ENCODE data around the gene GPR155. TPM values are rescaled to one million over a fixed set of nuclear protein-coding genes. Genes with fewer than 3 reads are reported as not detected.
"Not testable (repeated sequence)": the region's sequence is repeated elsewhere in the genome, so short reads cannot be mapped to it uniquely, and the experiment has no call there.

GPR155 gene
- total RNA-seq, 4 donors from 2014 or later: 1.2 to 7.3 (median 3.5) TPM

DNA sequence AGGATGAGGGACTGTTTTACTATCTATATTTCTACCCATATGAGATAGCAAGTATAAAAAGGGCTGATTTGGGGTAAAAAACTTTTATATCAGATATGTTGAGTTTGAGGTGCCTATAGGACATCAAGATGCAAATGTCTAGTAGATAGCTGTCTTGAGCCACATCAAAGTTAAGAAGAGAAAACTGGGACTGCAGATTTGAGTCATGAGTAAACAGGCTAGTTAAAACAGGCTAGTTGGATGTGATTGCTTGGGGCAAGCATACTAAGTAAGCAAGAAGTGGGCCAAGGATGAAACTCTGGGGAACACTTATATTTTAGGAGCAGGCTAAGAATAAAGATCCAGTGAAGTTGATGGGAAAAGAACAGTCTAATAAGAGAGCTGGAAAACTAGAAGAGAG, 94.1 kb downstream of the GPR155 start:
- in situ Hi-C loops (cut with MboI; ENCODE audit: low pct_ligation_motif_present in 1 of 4, low pct_unique_long_range_greater_than_20kb in 1 of 4, low sequenced_read_pairs in 3 of 4): no loop called here

DNA sequence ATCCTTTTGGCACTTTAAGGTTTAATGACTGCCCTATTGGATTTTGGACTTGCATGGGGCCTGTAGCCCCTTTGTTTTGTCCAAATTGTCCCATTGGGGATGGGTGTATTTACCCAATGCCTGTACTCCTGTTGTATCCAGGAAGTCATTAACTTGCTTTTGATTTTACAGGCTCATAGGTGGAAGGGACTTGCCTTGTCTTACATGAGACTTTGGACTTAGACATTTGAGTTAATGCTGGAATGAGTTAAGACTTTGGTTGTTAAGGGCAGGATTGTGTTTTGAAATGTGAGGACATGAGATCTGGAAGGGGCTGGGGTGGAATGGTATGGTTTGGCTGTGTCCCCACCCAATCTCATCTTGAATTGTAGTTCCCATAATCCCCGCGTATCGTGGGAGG, 96.5 kb downstream of the GPR155 start:
- H3K9me3 ChIP-seq; H3K27me3 ChIP-seq; DNase-seq; in situ Hi-C loops (cut with MboI; ENCODE audit: low pct_ligation_motif_present in 1 of 4, low pct_unique_long_range_greater_than_20kb in 1 of 4, low sequenced_read_pairs in 3 of 4); intact Hi-C loops (cut with DNase I; ENCODE audit: low total_unique reads); H3K4me3 ChIP-seq: not testable (repeated sequence)
- Histone ChIP-seq H3K27ac (peak overlapping the region in 1 of 4 donors; percentile 10), H3K4me1 (peaks cover 15 to 53% (median 27%) of the 10 kb centered on the region in 4 donors), H3K36me3 (peaks cover 0 to 27% (median 4%) of the 10 kb centered on the region in 4 donors)
- WGBS, 2 donors (ENCODE audit: low coverage in 1 of 2): 96 to 100% methylated on average over 3 of the region's 3 CpGs

More for the DNA sequence above, 94.1 kb downstream of the GPR155 start:
- intact Hi-C loops (cut with DNase I; ENCODE audit: low total_unique reads): no loop called here
- no peaks in the 10 kb centered on the region for H3K27me3 ChIP-seq
- no peak for DNase-seq
- TF ChIP-seq EP300 (IDR thresholded peaks at IDR 0.05; ENCODE audit: low read depth) (no peak), POLR2A (IDR thresholded peaks at IDR 0.05) (no peak), POLR2AphosphoS5 (IDR thresholded peaks at IDR 0.05) (no peak), CTCF (IDR thresholded peaks at IDR 0.05) (no peak)
- peaks cover 20 to 65% (median 32%) of the 10 kb centered on the region in 4 donors for H3K4me1 ChIP-seq
- no peak overlapping the region for H3K27ac ChIP-seq
- no peaks in the 10 kb centered on the region for H3K9me3 ChIP-seq
- no peak overlapping the region for H3K4me3 ChIP-seq
- peaks cover 0 to 3% (median 0%) of the 10 kb centered on the region in 4 donors for H3K36me3 ChIP-seq

- WGBS, 2 donors (ENCODE audit: low coverage in 1 of 2): 94 to 100% methylated on average over 2 to 6 of the region's 6 CpGs
- no peaks in the 10 kb centered on the region for H3K27me3 ChIP-seq
- H3K4me3 ChIP-seq: no peak overlapping the region
- no peak for DNase-seq
- intact Hi-C loops (cut with DNase I; ENCODE audit: low total_unique reads) (no loop called here), in situ Hi-C loops (cut with MboI; ENCODE audit: low pct_ligation_motif_present in 1 of 4, low pct_unique_long_range_greater_than_20kb in 1 of 4, low sequenced_read_pairs in 3 of 4) (no loop called here)
- H3K9me3 ChIP-seq: no peaks in the 10 kb centered on the region
- TF ChIP-seq CTCF (IDR thresholded peaks at IDR 0.05): no peak
- TF ChIP-seq EP300 (IDR thresholded peaks at IDR 0.05; ENCODE audit: low read depth): no peak
- TF ChIP-seq POLR2A (IDR thresholded peaks at IDR 0.05): no peak
- no peak for TF ChIP-seq POLR2AphosphoS5 (IDR thresholded peaks at IDR 0.05)
- H3K4me1 ChIP-seq: peaks cover 11 to 50% (median 25%) of the 10 kb centered on the region in 4 donors
- peaks cover 0 to 33% (median 7%) of the 10 kb centered on the region in 4 donors for H3K36me3 ChIP-seq
- peak overlapping the region in 1 of 4 donors; percentile 2 for H3K27ac ChIP-seq
Observed at GRCh38 chr2:174389542-174389941, 97.3 kb downstream of the GPR155 start.

- intact Hi-C loops (cut with DNase I; ENCODE audit: low total_unique reads); in situ Hi-C loops (cut with MboI; ENCODE audit: low pct_ligation_motif_present in 1 of 4, low pct_unique_long_range_greater_than_20kb in 1 of 4, low sequenced_read_pairs in 3 of 4); H3K27me3 ChIP-seq; H3K9me3 ChIP-seq; H3K4me3 ChIP-seq; H3K27ac ChIP-seq; DNase-seq: not testable (repeated sequence)
- peaks cover 0 to 34% (median 7%) of the 10 kb centered on the region in 4 donors for H3K36me3 ChIP-seq
- WGBS, 2 donors (ENCODE audit: low coverage in 1 of 2): 86 to 100% methylated on average over 1 to 3 of the region's 3 CpGs
- H3K4me1 ChIP-seq: peaks cover 6 to 42% (median 16%) of the 10 kb centered on the region in 4 donors
Observed at GRCh38 chr2:174388706-174389105, 98.1 kb downstream of the GPR155 start.

GRCh38 chr2:174385201-174385600, 101.6 kb downstream of the GPR155 start:
- in situ Hi-C loops (cut with MboI; ENCODE audit: low pct_ligation_motif_present in 1 of 4, low pct_unique_long_range_greater_than_20kb in 1 of 4, low sequenced_read_pairs in 3 of 4): no loop called here
- no peak for DNase-seq
- H3K9me3 ChIP-seq: no peaks in the 10 kb centered on the region
- H3K27me3 ChIP-seq: no peaks in the 10 kb centered on the region
- WGBS, 2 donors (ENCODE audit: low coverage in 1 of 2): 82 to 85% methylated on average over 3 of the region's 3 CpGs
- no peak overlapping the region for H3K27ac ChIP-seq
- TF ChIP-seq CTCF (IDR thresholded peaks at IDR 0.05) (no peak), POLR2AphosphoS5 (IDR thresholded peaks at IDR 0.05) (no peak), POLR2A (IDR thresholded peaks at IDR 0.05) (no peak), EP300 (IDR thresholded peaks at IDR 0.05; ENCODE audit: low read depth) (no peak)
- peaks cover 0 to 10% (median under 1%) of the 10 kb centered on the region in 4 donors for H3K4me1 ChIP-seq
- intact Hi-C loops (cut with DNase I; ENCODE audit: low total_unique reads): no loop called here
- no peak overlapping the region for H3K4me3 ChIP-seq
- H3K36me3 ChIP-seq: peaks cover 0 to 47% (median 17%) of the 10 kb centered on the region in 4 donors

Measured in transverse colon (tissue), 4 donors.